Hematopoietic multipotent progenitor cell treated with erythropoietin and hydrocortisone succinate and interleukin-3 and kit ligand, for 6 days (in vitro differentiated cells): ENCODE results near the gene CYP1B1.

Experiments
- DNase-seq: peaks from one replicate; pipeline ENCODE4 v3.0.0-alpha.2; 2015

The CYP1B1 gene

DNA sequence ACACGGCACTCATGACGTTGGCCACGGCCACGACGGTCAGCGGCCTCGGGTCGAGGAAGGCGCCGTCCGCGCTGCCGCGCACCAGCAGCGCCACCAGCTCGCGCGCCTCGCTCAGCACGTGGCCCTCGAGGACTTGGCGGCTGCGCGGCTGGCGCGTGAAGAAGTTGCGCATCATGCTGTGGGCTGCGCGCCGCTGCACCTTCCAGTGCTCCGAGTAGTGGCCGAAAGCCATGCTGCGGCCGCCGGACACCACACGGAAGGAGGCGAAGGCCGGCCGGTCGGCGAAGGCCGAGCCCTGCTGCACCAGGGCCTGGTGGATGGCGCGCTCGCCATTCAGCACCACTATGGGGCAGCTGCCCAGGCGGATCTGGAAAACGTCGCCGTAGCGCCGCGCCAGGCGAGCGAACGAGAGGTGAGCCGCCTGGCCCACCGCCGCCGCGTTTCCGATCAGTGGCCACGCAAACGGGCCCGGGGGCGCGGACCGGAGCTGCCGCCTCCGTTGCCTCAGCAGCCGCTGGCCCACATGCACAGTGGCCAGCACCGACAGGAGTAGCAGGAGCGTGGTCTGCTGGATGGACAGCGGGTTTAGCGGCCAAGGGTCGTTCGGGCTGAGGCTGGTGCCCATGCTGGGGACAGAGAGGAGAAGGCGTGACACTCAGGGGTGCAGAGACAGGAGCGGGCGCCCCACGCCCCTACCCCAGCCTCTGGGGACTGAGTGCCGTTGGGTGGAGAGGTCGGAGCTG, 1.0 kb downstream of the CYP1B1 start:
- DNase-seq, result peak; percentile 47

DNA sequence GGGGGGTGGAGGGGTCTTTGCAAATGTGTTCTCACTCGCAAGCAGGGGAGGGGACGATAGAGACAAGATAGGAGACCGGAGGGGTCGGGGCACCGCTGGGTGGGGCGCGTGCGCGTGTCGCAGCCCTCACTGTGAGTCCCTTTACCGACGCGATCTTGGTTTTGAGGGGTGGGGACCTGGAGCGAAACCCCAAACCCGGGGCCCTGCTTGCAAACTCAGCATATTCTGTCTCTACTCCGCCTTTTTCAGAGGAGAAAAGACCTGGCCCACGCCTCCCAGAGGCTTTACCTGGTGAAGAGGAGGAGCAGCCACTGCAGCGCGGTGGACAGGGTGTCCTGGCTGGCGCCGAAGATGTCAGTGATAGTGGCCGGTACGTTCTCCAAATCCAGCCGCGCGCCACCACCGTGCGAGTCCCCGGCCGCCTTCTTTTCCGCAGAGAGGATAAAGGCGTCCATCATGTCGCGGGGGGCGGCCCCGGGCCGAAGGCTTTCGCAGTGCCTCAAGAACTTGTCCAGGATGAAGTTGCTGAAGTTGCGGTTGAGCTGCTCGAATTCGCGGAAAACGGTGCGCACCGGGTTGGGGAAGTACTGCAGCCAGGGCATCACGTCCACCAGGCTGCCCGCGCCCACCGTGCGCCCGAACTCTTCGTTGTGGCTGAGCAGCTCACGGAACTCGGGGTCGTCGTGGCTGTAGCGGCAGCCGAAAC, 1.7 kb downstream of the CYP1B1 start:
- DNase-seq, result peak; percentile 42

GRCh38 chr2:38073211-38074057, 2.5 kb downstream of the CYP1B1 start:
- DNase-seq, result peak; percentile 42

- no peak for DNase-seq
Measured at GRCh38 chr2:38070438-38070837, 5.5 kb downstream of the CYP1B1 start.

DNA sequence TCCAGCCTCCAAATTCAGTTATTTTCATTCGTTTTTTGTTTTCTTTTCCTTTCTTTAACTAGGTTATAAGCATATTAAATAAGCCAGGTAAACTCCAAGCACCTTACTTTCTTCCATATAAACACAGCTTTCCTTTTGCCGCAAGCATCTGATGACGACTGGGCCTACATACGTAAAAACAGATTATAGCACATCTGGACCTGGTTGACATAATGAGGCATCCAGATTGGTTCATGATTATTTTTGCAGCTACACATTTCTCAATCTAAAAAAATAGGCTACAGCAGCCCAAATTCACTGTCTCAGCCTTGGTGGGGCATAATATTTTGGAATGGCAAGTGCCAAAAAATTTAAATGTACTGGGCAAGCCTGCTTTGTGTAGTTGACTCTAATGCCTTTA, 7.7 kb downstream of the CYP1B1 start:
- DNase-seq, result no peak

DNA sequence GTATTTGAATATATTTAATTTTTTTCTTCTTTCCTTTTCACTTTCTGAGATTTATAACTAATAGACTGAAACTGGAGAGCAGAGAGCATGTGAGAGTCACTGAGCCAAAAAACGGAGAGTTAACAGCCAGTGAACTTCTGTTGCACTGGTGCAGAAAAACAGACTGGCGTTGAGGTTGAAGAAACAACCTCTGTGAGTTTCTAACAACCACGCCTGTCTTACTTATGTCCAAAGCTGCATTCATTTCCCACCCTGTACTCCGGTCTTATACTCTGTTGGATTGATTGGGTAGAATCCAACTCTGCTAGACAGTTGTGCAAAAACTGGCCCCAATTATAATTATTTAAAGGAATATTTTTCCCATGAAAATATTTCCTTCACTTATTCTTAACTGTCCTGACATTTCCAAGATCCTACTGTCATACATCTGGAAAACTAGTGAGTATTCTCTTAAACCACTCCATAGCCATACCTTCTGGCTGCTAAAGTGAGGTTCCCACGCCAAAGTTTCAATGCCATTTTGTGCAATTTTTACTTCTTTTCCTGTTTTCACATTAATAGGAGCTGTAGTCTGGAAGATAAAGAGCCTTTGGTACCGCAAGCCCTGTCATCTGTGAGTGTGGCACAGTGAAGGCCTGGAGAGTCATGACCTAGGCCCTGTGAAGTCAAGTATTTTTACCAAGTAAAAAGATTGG, 9.4 kb downstream of the CYP1B1 start:
- no peak for DNase-seq

DNA sequence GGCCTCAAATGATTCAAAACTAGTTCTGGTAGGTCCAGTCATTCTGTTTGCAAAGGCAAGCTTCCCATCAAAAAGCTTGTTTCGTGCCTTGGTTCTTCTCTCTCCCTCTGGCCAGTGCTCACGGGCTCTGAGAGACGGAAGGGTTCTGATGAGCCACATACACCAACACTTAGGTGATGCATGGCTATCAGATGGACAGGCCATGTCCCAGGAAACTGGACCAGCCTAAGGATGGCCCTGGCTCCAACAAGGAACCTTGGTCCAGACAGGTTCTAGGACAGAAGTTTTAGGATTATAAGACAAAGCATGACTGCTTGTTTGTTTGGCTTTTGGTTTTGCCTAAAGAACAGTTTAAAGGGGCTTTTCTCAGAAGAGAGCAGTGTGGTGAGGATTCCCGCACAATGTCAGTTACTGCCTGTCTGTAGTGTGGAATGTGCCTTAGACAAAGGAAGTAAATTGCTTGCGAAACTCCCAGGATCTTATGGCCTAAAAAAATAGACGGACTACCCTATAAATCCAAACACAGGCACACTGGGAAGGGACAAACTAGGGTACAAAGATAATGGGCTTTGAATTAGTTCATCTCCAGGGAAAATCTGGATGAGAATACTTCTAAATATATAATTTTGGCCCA, 10.3 kb downstream of the CYP1B1 start:
- DNase-seq, result no peak

DNA sequence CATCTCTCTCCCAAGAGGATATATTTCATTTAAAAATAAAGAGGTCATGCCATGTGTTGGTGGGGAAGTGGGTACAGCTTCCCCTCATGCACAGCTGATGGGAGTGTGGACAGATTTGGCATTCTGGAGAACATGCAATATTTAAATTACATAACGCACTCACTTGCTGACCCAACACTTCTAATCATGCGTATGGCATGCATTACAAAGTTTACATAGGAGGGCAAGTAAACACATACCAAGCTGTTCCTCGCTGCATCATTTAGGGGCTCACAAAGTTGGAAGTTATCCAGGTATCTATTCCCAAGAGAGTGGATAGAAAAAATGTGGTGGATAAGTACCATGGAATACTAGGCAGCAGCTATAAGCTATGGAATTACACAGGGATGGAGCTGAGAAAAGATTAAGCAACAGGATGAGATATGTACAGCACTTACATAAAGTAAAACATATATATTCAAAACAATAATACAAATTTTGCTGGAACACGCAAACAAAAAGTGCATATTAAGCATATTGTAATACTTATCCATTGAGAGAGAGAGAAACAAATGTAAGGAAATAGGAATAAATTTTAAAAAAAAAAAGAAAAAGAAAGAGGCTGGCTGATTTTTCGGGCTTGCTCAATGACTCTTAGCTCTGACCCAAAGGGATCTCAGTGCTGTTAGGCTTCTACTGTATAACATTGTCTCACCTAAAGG, 11.0 kb downstream of the CYP1B1 start:
- DNase-seq, result no peak

- no peak for DNase-seq
Measured at GRCh38 chr2:38060236-38061018, 15.5 kb downstream of the CYP1B1 start.

DNA sequence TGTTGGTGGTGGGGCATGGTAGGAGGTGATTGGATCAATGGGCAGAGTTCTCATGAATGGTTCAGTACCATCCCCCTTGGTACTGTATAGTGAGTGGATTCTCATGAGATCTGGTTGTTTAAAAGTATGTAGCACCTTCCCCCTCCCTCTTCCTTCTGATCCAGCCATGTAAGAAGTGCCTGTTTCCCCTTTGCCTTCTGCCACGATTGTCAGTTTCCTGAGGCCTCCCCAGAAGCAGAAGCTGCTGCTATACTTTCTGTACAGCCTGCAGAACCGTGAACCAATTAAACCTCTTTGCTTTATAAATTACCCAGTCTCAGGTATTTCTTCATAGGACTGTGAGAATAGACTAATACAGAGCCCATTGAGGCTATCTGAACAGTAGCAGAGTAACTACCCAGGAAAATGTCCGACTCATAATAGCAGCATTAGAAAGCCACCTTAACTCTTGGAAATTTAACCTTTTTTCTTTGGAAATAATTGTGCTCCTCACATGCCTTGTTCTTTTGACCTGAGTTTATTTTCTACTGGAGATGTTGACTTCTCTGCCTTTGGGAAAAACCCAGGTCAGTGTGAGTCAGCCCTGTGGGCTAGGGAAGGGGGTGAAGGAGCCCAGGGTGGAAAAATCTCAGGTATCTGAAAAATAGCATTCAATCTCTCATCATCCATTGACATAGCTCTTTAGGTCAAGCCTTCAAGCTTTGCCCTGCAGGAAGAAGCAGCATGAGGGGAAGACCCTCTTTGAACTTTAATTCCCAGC, 18.1 kb downstream of the CYP1B1 start:
- DNase-seq, result no peak

DNA sequence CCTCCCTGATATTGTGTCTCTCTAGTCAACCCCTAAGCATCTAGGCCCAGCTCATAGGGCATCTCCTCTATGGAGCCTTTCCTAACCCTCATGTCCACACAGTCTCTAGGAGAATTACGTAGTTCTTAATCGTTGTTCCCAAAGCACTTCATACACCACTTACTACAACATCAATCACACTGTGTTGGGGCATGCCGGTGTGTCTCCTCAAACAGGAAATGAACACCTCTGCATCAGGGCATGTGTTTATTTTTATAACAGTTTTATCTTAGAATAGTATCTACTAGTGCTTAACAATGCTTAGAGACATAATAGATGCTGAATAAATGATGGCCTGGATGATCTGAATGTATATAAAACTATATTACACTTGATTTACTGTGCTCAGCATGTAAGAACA, 19.7 kb downstream of the CYP1B1 start:
- no peak for DNase-seq

GRCh38 chr2:38045811-38046210, 30.1 kb downstream of the CYP1B1 start:
- no peak for DNase-seq

GRCh38 chr2:38039121-38039910, 36.6 kb downstream of the CYP1B1 start:
- DNase-seq, result no peak

DNA sequence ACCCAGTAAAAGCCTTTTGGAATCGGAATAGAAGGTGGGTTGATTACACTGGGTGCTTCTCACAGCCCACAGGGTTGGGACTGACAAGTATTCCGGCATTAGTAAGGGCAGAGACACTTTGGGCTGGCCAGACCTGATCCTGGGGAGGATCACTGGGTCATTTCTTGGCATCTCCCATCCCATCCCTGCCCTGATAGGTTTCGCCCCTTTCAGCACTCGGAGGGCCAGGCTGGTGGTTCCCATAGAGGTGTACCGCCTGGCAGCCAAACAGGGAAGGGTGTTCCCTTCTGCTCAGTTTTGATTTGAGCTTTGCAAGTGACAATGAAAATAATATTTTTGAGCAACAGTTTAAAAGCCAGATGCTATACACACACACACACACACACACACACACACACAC, 37.3 kb downstream of the CYP1B1 start:
- DNase-seq, result no peak

DNA sequence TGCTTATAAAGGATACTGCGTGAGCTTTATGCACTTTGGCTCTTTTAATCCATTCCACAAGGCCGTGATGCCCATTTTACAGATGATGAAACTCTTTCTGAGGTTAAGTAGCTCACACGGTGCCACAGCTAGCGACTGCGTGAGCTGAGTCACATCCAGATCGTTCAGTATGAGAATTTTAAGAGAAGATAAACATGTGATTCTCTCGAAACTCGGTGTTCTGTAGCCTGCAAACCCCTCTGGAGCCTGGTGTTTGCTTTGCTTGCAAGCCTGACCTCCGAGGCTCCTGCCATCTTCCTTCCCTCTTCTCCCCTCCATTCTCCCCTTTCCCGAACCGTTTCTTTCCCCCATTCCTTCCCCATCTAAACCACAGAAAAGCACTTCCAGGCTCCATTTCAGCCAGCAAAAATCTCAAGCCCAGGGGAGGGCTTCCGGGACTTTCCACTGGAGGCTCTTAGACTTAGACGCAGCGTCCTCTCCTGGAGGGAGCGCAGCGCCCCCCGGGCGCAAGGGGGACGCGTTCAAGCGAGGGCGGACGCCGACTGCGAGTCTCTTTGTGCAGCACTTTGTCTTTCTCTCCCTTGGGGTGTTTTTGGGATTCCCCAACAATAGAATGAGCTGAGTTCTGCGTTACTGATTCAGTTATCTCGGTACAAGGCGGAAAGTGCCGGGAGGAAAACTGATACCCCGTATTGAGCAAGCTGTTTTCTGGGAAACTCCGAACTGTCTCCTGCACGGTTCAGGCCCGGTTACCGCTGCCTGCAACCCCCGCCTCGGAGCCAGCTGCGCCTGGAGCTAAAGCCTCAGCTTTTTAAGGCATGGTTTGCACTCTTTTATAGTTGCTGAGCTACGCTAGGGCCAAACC, 38.0 kb downstream of the CYP1B1 start:
- DNase-seq, result peak; percentile 43

GRCh38 chr2:38037325-38037724, 38.6 kb downstream of the CYP1B1 start:
- no peak for DNase-seq

GRCh38 chr2:38035968-38036367, 40.0 kb downstream of the CYP1B1 start:
- DNase-seq, result no peak

- no peak for DNase-seq
Measured at GRCh38 chr2:38033646-38034045, 42.3 kb downstream of the CYP1B1 start.
